GM12878 (cell line): ENCODE measurements around the gene ARID5B. TPM values are rescaled to one million over a fixed set of nuclear protein-coding genes. Genes with fewer than 3 reads are reported as not detected.

Experiments used
- ATF7 ChIP-seq: fragments of 450-650 bp; IDR thresholded peaks from 2 replicates; pipeline ENCODE4 v1.6.1; 2016; ENCODE audit warnings: low read depth, mild to moderate bottlenecking
- BCL3 ChIP-seq: IDR thresholded peaks from 2 replicates; pipeline ENCODE4 v1.6.1; 2011; ENCODE audit warnings: borderline replicate concordance, low read depth, mild to moderate bottlenecking, moderate library complexity, low read length; ENCODE audit not compliant: insufficient read depth, poor library complexity, severe bottlenecking
- E2F4 ChIP-seq: IDR thresholded peaks from 2 replicates; pipeline ENCODE4 v1.6.1; 2012; ENCODE audit warnings: low read depth, low read length, improper control_type of control experiment
- ELK1 ChIP-seq: IDR thresholded peaks from 2 replicates; pipeline ENCODE4 v1.6.1; 2012; ENCODE audit warnings: low read depth, low read length, improper control_type of control experiment
- ETV6 ChIP-seq, 2 experiments: fragments of 450-650 bp in 1 of 2; IDR thresholded peaks in 1 of 2; conservative IDR thresholded peaks in 1 of 2; 2 replicates each; pipeline ENCODE4 v1.6.1; 2014; ENCODE audit warnings: antibody characterized with exemption in 1 of 2, borderline replicate concordance in 1 of 2, low read depth in 1 of 2, mild to moderate bottlenecking in 1 of 2, moderate library complexity in 1 of 2
- FOS ChIP-seq: IDR thresholded peaks from 3 replicates; pipeline ENCODE4 v1.6.1; 2011; ENCODE audit warnings: borderline replicate concordance; ENCODE audit not compliant: insufficient read length; ENCODE audit errors: extremely low read depth
- HCFC1 ChIP-seq: fragments of 150-350 bp; IDR thresholded peaks from 2 replicates; pipeline ENCODE4 v1.6.1; 2014; ENCODE audit warnings: low read length
- MTA2 ChIP-seq: fragments of 450-650 bp; IDR thresholded peaks from 2 replicates; pipeline ENCODE4 v1.6.1; 2016; ENCODE audit warnings: low read depth, mild to moderate bottlenecking, moderate library complexity
- PKNOX1 ChIP-seq: fragments of 450-650 bp; IDR thresholded peaks from 2 replicates; pipeline ENCODE4 v1.6.1; 2016; ENCODE audit warnings: mild to moderate bottlenecking
- POLR2AphosphoS2 ChIP-seq: IDR thresholded peaks from 2 replicates; pipeline ENCODE4 v1.6.1; 2011; ENCODE audit warnings: low read depth, mild to moderate bottlenecking, low read length, improper control_type of control experiment, moderate library complexity
- POU2F2 ChIP-seq: IDR thresholded peaks from 3 replicates; pipeline ENCODE4 v1.6.1; 2011; ENCODE audit warnings: low read depth, mild to moderate bottlenecking, low read length, borderline replicate concordance
- RAD51 ChIP-seq: fragments of 450-650 bp; IDR thresholded peaks from 2 replicates; pipeline ENCODE4 v1.6.1; 2016; ENCODE audit warnings: moderate library complexity, mild to moderate bottlenecking, inconsistent platforms
- SP1 ChIP-seq: IDR thresholded peaks from one replicate; pipeline ENCODE4 v1.6.1; 2011; ENCODE audit warnings: low read depth, low read length
- TCF12 ChIP-seq: IDR thresholded peaks from 2 replicates; pipeline ENCODE4 v1.6.1; 2011; ENCODE audit warnings: low read depth, mild to moderate bottlenecking, low read length
- YY1 ChIP-seq: IDR thresholded peaks from 2 replicates; pipeline ENCODE4 v1.6.1; 2011; ENCODE audit warnings: low read depth, mild to moderate bottlenecking, low read length
- polyA plus RNA-seq, 11 experiments: library from polyadenylated mRNA; depleted of rRNA in 4 of 11; unstranded in 6 of 11; stranded (reverse) in 5 of 11; fragments of >200 nt; fragmentation: Nextera tagmentation in 4 of 11; fragmentation: Illumina TruSeq in 1 of 11; extraction: Ambion mirVana in 4 of 11; extraction: Trizol in 1 of 11; gene quantifications; 1 replicate in 1 of 11; 2 replicates in 10 of 11; pipeline versions ENCODE4 v1.2.1 to v1.2.3, GENCODE V29; 2011 to 2016; ENCODE audit warnings: inconsistent platforms in 2 of 11, missing spikeins in 2 of 11, low read depth in 1 of 11
- total RNA-seq, 4 experiments: library from RNA; depleted of rRNA in 3 of 4; stranded (reverse); fragments of >200 nt in 3 of 4; fragmentation: Illumina TruSeq in 1 of 4; extraction: Trizol in 1 of 4; gene quantifications; 2 replicates each; pipeline versions ENCODE4 v1.2.1 to v1.2.3, GENCODE V29; 2013 to 2021
- TF ChIP-seq, protein P1 (sequence below): fragments of 450-650 bp; IDR thresholded peaks from 2 replicates; pipeline ENCODE4 v1.6.1; 2018; ENCODE audit warnings: borderline replicate concordance, mild to moderate bottlenecking; ENCODE audit not compliant: partially characterized antibody
- TF ChIP-seq, protein P2 (sequence below): fragments of 450-650 bp; IDR thresholded peaks from 2 replicates; pipeline ENCODE4 v1.6.1; 2017; ENCODE audit warnings: mild to moderate bottlenecking, moderate library complexity

ARID5B gene
- total and polyA plus RNA-seq, 10 of the 15 experiments (the other 5 are each of a cell fraction or from before 2014, with no cell fraction given): 2.7 to 8.5 (median 6.1) TPM

DNA sequence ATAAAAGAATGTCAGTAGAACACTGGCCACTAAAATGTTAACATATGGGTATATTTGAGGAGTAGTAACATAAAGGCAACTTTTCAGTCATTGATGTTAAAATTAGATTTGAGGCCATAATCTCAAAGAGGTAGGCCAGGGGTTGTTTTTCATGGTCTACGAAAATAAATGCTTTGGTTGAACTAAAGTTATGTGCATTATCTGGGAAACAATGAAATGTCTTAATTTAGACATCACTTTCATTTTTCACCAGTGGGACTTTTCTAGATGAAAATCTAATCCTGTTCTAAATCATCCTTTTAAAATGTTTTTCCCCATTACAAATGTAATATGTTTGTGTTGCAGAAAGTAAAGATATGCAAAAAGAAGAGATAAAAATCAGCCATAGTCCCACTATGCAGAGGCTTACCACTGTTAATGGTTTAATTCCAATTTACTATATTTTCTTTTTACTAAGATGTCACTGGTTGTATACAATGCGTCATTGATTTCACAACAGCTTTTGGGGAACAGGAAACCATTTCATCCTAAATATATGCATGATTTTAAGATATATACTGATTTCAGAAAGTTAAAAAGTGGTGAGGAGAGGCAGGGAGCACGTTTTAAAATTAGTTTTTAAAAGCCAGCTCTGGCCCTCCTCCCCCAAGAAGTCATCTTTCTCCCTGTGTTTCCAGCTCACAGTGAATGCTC lies 64.3 kb downstream of the ARID5B start (continued):
- TF ChIP-seq E2F4 (no peak), ATF7 (no peak), RAD51 (no peak), ELK1 (no peak), TCF12 (no peak), POLR2AphosphoS2 (no peak), YY1 (no peak), PKNOX1 (no peak), POU2F2 (no peak), ETV6 (conservative IDR thresholded peaks at IDR 0.05 in 1 of 2, IDR thresholded peaks at IDR 0.05 in 1 of 2; ENCODE audit: borderline replicate concordance in 1 of 2, low read depth in 1 of 2) (no peak), BCL3 (peak; percentile 34), MTA2 (peak; percentile 45), SP1 (no peak), HCFC1 (no peak), FOS (no peak)
- TF ChIP-seq, protein P1, sequence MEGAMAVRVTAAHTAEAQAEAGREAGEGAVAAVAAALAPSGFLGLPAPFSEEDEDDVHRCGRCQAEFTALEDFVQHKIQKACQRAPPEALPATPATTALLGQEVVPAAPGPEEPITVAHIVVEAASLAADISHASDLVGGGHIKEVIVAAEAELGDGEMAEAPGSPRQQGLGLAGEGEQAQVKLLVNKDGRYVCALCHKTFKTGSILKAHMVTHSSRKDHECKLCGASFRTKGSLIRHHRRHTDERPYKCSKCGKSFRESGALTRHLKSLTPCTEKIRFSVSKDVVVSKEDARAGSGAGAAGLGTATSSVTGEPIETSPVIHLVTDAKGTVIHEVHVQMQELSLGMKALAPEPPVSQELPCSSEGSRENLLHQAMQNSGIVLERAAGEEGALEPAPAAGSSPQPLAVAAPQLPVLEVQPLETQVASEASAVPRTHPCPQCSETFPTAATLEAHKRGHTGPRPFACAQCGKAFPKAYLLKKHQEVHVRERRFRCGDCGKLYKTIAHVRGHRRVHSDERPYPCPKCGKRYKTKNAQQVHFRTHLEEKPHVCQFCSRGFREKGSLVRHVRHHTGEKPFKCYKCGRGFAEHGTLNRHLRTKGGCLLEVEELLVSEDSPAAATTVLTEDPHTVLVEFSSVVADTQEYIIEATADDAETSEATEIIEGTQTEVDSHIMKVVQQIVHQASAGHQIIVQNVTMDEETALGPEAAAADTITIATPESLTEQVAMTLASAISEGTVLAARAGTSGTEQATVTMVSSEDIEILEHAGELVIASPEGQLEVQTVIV: no peak
- TF ChIP-seq, protein P2, sequence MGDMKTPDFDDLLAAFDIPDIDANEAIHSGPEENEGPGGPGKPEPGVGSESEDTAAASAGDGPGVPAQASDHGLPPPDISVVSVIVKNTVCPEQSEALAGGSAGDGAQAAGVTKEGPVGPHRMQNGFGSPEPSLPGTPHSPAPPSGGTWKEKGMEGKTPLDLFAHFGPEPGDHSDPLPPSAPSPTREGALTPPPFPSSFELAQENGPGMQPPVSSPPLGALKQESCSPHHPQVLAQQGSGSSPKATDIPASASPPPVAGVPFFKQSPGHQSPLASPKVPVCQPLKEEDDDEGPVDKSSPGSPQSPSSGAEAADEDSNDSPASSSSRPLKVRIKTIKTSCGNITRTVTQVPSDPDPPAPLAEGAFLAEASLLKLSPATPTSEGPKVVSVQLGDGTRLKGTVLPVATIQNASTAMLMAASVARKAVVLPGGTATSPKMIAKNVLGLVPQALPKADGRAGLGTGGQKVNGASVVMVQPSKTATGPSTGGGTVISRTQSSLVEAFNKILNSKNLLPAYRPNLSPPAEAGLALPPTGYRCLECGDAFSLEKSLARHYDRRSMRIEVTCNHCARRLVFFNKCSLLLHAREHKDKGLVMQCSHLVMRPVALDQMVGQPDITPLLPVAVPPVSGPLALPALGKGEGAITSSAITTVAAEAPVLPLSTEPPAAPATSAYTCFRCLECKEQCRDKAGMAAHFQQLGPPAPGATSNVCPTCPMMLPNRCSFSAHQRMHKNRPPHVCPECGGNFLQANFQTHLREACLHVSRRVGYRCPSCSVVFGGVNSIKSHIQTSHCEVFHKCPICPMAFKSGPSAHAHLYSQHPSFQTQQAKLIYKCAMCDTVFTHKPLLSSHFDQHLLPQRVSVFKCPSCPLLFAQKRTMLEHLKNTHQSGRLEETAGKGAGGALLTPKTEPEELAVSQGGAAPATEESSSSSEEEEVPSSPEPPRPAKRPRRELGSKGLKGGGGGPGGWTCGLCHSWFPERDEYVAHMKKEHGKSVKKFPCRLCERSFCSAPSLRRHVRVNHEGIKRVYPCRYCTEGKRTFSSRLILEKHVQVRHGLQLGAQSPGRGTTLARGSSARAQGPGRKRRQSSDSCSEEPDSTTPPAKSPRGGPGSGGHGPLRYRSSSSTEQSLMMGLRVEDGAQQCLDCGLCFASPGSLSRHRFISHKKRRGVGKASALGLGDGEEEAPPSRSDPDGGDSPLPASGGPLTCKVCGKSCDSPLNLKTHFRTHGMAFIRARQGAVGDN: no peak
